ENCODE results near the gene ITFG1.
"Not testable (repeated sequence)": the region's sequence is repeated elsewhere in the genome, so short reads cannot be mapped to it uniquely, and the experiment has no call there.

ITFG1 gene

GRCh38 chr16:47324309-47324708 lies 136.6 kb downstream of the ITFG1 start:
- H3K9me3 ChIP-seq (ENCODE audit: control insufficient read depth in 2 of 2, low read length in 2 of 2); H3K36me3 ChIP-seq (ENCODE audit: control insufficient read depth in 2 of 2, insufficient read depth in 2 of 2, low read length in 2 of 2); H3K4me3 ChIP-seq (ENCODE audit: low read length in 2 of 2); H3K27ac ChIP-seq (ENCODE audit: low read length); H3K9ac ChIP-seq (ENCODE audit: low read length in 2 of 2); H3K4me1 ChIP-seq (ENCODE audit: control insufficient read depth, insufficient read depth, low read length); H3K27me3 ChIP-seq (ENCODE audit: control insufficient read depth in 1 of 2, insufficient read depth in 2 of 2, low read length in 2 of 2): not testable (repeated sequence)

GRCh38 chr16:47323241-47323640 lies 137.6 kb downstream of the ITFG1 start:
- no peaks in the 10 kb centered on the region for H3K36me3 ChIP-seq (ENCODE audit: control insufficient read depth in 2 of 2, insufficient read depth in 2 of 2, low read length in 2 of 2)
- H3K4me3 ChIP-seq (ENCODE audit: low read length in 2 of 2) = no peak overlapping the region
- H3K4me1 ChIP-seq (ENCODE audit: control insufficient read depth, insufficient read depth, low read length) = no peaks in the 10 kb centered on the region
- H3K9ac ChIP-seq (ENCODE audit: low read length in 2 of 2) = no peak overlapping the region
- no peaks in the 10 kb centered on the region for H3K27me3 ChIP-seq (ENCODE audit: control insufficient read depth in 1 of 2, insufficient read depth in 2 of 2, low read length in 2 of 2)
- H3K9me3 ChIP-seq (ENCODE audit: control insufficient read depth in 2 of 2, low read length in 2 of 2) = no peaks in the 10 kb centered on the region
- no peak overlapping the region for H3K27ac ChIP-seq (ENCODE audit: low read length)

- no peaks in the 10 kb centered on the region for H3K4me1 ChIP-seq (ENCODE audit: control insufficient read depth, insufficient read depth, low read length)
- no peaks in the 10 kb centered on the region for H3K9me3 ChIP-seq (ENCODE audit: control insufficient read depth in 2 of 2, low read length in 2 of 2)
- no peaks in the 10 kb centered on the region for H3K27me3 ChIP-seq (ENCODE audit: control insufficient read depth in 1 of 2, insufficient read depth in 2 of 2, low read length in 2 of 2)
- H3K36me3 ChIP-seq (ENCODE audit: control insufficient read depth in 2 of 2, insufficient read depth in 2 of 2, low read length in 2 of 2) = no peaks in the 10 kb centered on the region
- H3K9ac ChIP-seq (ENCODE audit: low read length in 2 of 2) = no peak overlapping the region
- H3K4me3 ChIP-seq (ENCODE audit: low read length in 2 of 2) = no peak overlapping the region
- no peak overlapping the region for H3K27ac ChIP-seq (ENCODE audit: low read length)
Observed at GRCh38 chr16:47320546-47321310, 140.1 kb downstream of the ITFG1 start.

- no peak overlapping the region for H3K27ac ChIP-seq (ENCODE audit: low read length)
- no peak overlapping the region for H3K4me3 ChIP-seq (ENCODE audit: low read length in 2 of 2)
- no peaks in the 10 kb centered on the region for H3K4me1 ChIP-seq (ENCODE audit: control insufficient read depth, insufficient read depth, low read length)
- H3K27me3 ChIP-seq (ENCODE audit: control insufficient read depth in 1 of 2, insufficient read depth in 2 of 2, low read length in 2 of 2) = no peaks in the 10 kb centered on the region
- no peaks in the 10 kb centered on the region for H3K9me3 ChIP-seq (ENCODE audit: control insufficient read depth in 2 of 2, low read length in 2 of 2)
- no peaks in the 10 kb centered on the region for H3K36me3 ChIP-seq (ENCODE audit: control insufficient read depth in 2 of 2, insufficient read depth in 2 of 2, low read length in 2 of 2)
- H3K9ac ChIP-seq (ENCODE audit: low read length in 2 of 2) = no peak overlapping the region
Observed at GRCh38 chr16:47317465-47318240, 143.2 kb downstream of the ITFG1 start.

GRCh38 chr16:47316442-47317015 lies 144.3 kb downstream of the ITFG1 start:
- Histone ChIP-seq H3K27me3 (ENCODE audit: control insufficient read depth in 1 of 2, insufficient read depth in 2 of 2, low read length in 2 of 2) (no peaks in the 10 kb centered on the region), H3K4me1 (ENCODE audit: control insufficient read depth, insufficient read depth, low read length) (no peaks in the 10 kb centered on the region), H3K9me3 (ENCODE audit: control insufficient read depth in 2 of 2, low read length in 2 of 2) (no peaks in the 10 kb centered on the region), H3K27ac (ENCODE audit: low read length) (no peak overlapping the region), H3K4me3 (ENCODE audit: low read length in 2 of 2) (no peak overlapping the region), H3K9ac (ENCODE audit: low read length in 2 of 2) (no peak overlapping the region), H3K36me3 (ENCODE audit: control insufficient read depth in 2 of 2, insufficient read depth in 2 of 2, low read length in 2 of 2) (no peaks in the 10 kb centered on the region)

- Histone ChIP-seq H3K4me1 (ENCODE audit: control insufficient read depth, insufficient read depth, low read length) (no peaks in the 10 kb centered on the region), H3K9me3 (ENCODE audit: control insufficient read depth in 2 of 2, low read length in 2 of 2) (no peaks in the 10 kb centered on the region), H3K36me3 (ENCODE audit: control insufficient read depth in 2 of 2, insufficient read depth in 2 of 2, low read length in 2 of 2) (peaks cover 6 to 12% of the 10 kb centered on the region in 2 donors), H3K9ac (ENCODE audit: low read length in 2 of 2) (no peak overlapping the region), H3K27ac (ENCODE audit: low read length) (no peak overlapping the region), H3K4me3 (ENCODE audit: low read length in 2 of 2) (no peak overlapping the region), H3K27me3 (ENCODE audit: control insufficient read depth in 1 of 2, insufficient read depth in 2 of 2, low read length in 2 of 2) (no peaks in the 10 kb centered on the region)
Observed at GRCh38 chr16:47311738-47312505, 148.9 kb downstream of the ITFG1 start.

- H3K9me3 ChIP-seq (ENCODE audit: control insufficient read depth in 2 of 2, low read length in 2 of 2) = no peaks in the 10 kb centered on the region
- no peak overlapping the region for H3K27ac ChIP-seq (ENCODE audit: low read length)
- no peaks in the 10 kb centered on the region for H3K4me1 ChIP-seq (ENCODE audit: control insufficient read depth, insufficient read depth, low read length)
- H3K36me3 ChIP-seq (ENCODE audit: control insufficient read depth in 2 of 2, insufficient read depth in 2 of 2, low read length in 2 of 2) = peaks cover 6 to 12% of the 10 kb centered on the region in 2 donors
- no peak overlapping the region for H3K9ac ChIP-seq (ENCODE audit: low read length in 2 of 2)
- H3K4me3 ChIP-seq (ENCODE audit: low read length in 2 of 2) = no peak overlapping the region
- no peaks in the 10 kb centered on the region for H3K27me3 ChIP-seq (ENCODE audit: control insufficient read depth in 1 of 2, insufficient read depth in 2 of 2, low read length in 2 of 2)
Observed at GRCh38 chr16:47310792-47311211, 150.1 kb downstream of the ITFG1 start.

- Histone ChIP-seq H3K27me3 (ENCODE audit: control insufficient read depth in 1 of 2, insufficient read depth in 2 of 2, low read length in 2 of 2) (no peaks in the 10 kb centered on the region), H3K4me1 (ENCODE audit: control insufficient read depth, insufficient read depth, low read length) (no peaks in the 10 kb centered on the region), H3K27ac (ENCODE audit: low read length) (no peak overlapping the region), H3K9me3 (ENCODE audit: control insufficient read depth in 2 of 2, low read length in 2 of 2) (no peaks in the 10 kb centered on the region), H3K4me3 (ENCODE audit: low read length in 2 of 2) (no peak overlapping the region), H3K36me3 (ENCODE audit: control insufficient read depth in 2 of 2, insufficient read depth in 2 of 2, low read length in 2 of 2) (peaks cover 6 to 12% of the 10 kb centered on the region in 2 donors), H3K9ac (ENCODE audit: low read length in 2 of 2) (no peak overlapping the region)
Observed at GRCh38 chr16:47309581-47310312, 151.1 kb downstream of the ITFG1 start.

- Histone ChIP-seq H3K4me1 (ENCODE audit: control insufficient read depth, insufficient read depth, low read length) (no peaks in the 10 kb centered on the region), H3K27ac (ENCODE audit: low read length) (no peak overlapping the region), H3K27me3 (ENCODE audit: control insufficient read depth in 1 of 2, insufficient read depth in 2 of 2, low read length in 2 of 2) (no peaks in the 10 kb centered on the region), H3K9me3 (ENCODE audit: control insufficient read depth in 2 of 2, low read length in 2 of 2) (no peaks in the 10 kb centered on the region), H3K4me3 (ENCODE audit: low read length in 2 of 2) (no peak overlapping the region), H3K36me3 (ENCODE audit: control insufficient read depth in 2 of 2, insufficient read depth in 2 of 2, low read length in 2 of 2) (peaks cover 6 to 12% of the 10 kb centered on the region in 2 donors), H3K9ac (ENCODE audit: low read length in 2 of 2) (no peak overlapping the region)
Observed at GRCh38 chr16:47308601-47309000, 152.3 kb downstream of the ITFG1 start.

GRCh38 chr16:47304563-47304962 lies 156.3 kb downstream of the ITFG1 start:
- Histone ChIP-seq H3K36me3 (ENCODE audit: control insufficient read depth in 2 of 2, insufficient read depth in 2 of 2, low read length in 2 of 2) (peaks cover 3 to 5% of the 10 kb centered on the region in 2 donors), H3K9ac (ENCODE audit: low read length in 2 of 2) (no peak overlapping the region), H3K4me3 (ENCODE audit: low read length in 2 of 2) (no peak overlapping the region), H3K27ac (ENCODE audit: low read length) (no peak overlapping the region), H3K9me3 (ENCODE audit: control insufficient read depth in 2 of 2, low read length in 2 of 2) (no peaks in the 10 kb centered on the region), H3K27me3 (ENCODE audit: control insufficient read depth in 1 of 2, insufficient read depth in 2 of 2, low read length in 2 of 2) (no peaks in the 10 kb centered on the region), H3K4me1 (ENCODE audit: control insufficient read depth, insufficient read depth, low read length) (no peaks in the 10 kb centered on the region)

Measured in stomach smooth muscle (tissue), 2 donors.